Endothelial cell of umbilical vein (primary cell): ENCODE data around the gene DGLUCY. TPM values are rescaled to one million over a fixed set of nuclear protein-coding genes. Genes with fewer than 3 reads are reported as not detected.

Source experiments
- BruUV-seq: library from RNA; stranded (reverse); fragments of 400-500 nt; replicated peaks from 2 replicates; lab custom pipeline; 2021; lab: Mats Ljungman, UMichigan
- CTCF ChIA-PET: fragments of 300-600, 350-600 bp; sonication (Branson Sonifier 250); formaldehyde crosslinking; loops from one replicate; lab custom pipeline; 2021; ENCODE audit warnings: antibody characterized with exemption, inconsistent platforms; lab: Charles Lee
- POLR2A ChIA-PET: fragments of 300-600, 350-600 bp; sonication (Branson Sonifier 250); formaldehyde crosslinking; loops from one replicate; lab custom pipeline; 2021; ENCODE audit warnings: antibody characterized with exemption, inconsistent platforms; lab: Charles Lee
- DNase-seq: peaks from one replicate; pipeline ENCODE4 v3.0.0-alpha.2; 2011; ENCODE audit warnings: low read depth, low spot score
- FAIRE-seq: peaks from 2 replicates; lab custom pipeline; 2011; peaks lifted over from hg19 to GRCh38; lab: Jason Lieb, UNC
- H2AFZ ChIP-seq: 2 replicates; pipeline ENCODE4 v1.6.0; 2012; ENCODE audit warnings: low read depth, low read length, control low read depth, inconsistent platforms
- H3K27ac ChIP-seq: 2 replicates; pipeline ENCODE4 v1.5.1; 2011; ENCODE audit warnings: low read depth, mild to moderate bottlenecking, control low read depth, low read length, moderate library complexity; ENCODE audit not compliant: insufficient read depth
- H3K27me3 ChIP-seq, 2 experiments: 2 replicates each; pipeline versions ENCODE4 v1.6.0 to v1.6.1; 2011; ENCODE audit warnings: low read length in 2 of 2, mixed read lengths in 1 of 2; ENCODE audit not compliant: control insufficient read depth in 2 of 2, insufficient read depth in 2 of 2
- H3K36me3 ChIP-seq, 2 experiments: 2 replicates in 1 of 2; 3 replicates in 1 of 2; pipeline ENCODE4 v1.5.1; 2011; ENCODE audit warnings: low read length in 2 of 2, mild to moderate bottlenecking in 1 of 2, moderate library complexity in 1 of 2; ENCODE audit not compliant: control insufficient read depth in 2 of 2, insufficient read depth in 2 of 2; ENCODE audit errors: extremely low read depth in 1 of 2
- H3K4me1 ChIP-seq: 3 replicates; pipeline ENCODE4 v1.5.1; 2011; ENCODE audit warnings: mild to moderate bottlenecking, low read length; ENCODE audit not compliant: control insufficient read depth, insufficient read depth; ENCODE audit errors: extremely low read depth
- H3K4me2 ChIP-seq: 2 replicates; pipeline ENCODE4 v1.6.1; 2011; ENCODE audit warnings: low read length, control low read depth, mixed read lengths; ENCODE audit not compliant: insufficient read depth
- H3K4me3 ChIP-seq, 3 experiments: fragments of 200-600 bp in 1 of 3; sonication (generic), shearing (Covaris generic) in 1 of 3; replicated peaks in 1 of 3; 2 replicates each; pipeline ENCODE4 v1.5.1; 2011 to 2016; ENCODE audit warnings: control low read depth in 3 of 3, low read length in 3 of 3, mild to moderate bottlenecking in 2 of 3, inconsistent platforms in 1 of 3, low read depth in 1 of 3, moderate library complexity in 1 of 3; ENCODE audit not compliant: insufficient read depth in 1 of 3
- H3K79me2 ChIP-seq: 2 replicates; pipeline ENCODE4 v1.6.0; 2012; ENCODE audit warnings: low read length, inconsistent platforms; ENCODE audit not compliant: control insufficient read depth, insufficient read depth
- H3K9ac ChIP-seq: replicated peaks from 2 replicates; pipeline ENCODE3; 2011; ENCODE audit warnings: low read length, control low read depth; ENCODE audit not compliant: insufficient read depth; ENCODE audit errors: extremely low read depth
- H3K9me1 ChIP-seq: replicated peaks from 3 replicates; pipeline ENCODE4 v1.6.0; 2011; ENCODE audit warnings: mild to moderate bottlenecking, low read length; ENCODE audit not compliant: control insufficient read depth, insufficient read depth; ENCODE audit errors: extremely low read depth
- H3K9me3 ChIP-seq: replicated peaks from 2 replicates; pipeline ENCODE4 v1.5.1; 2012; ENCODE audit warnings: low read length, inconsistent platforms; ENCODE audit not compliant: control insufficient read depth, insufficient read depth
- H4K20me1 ChIP-seq: replicated peaks from 2 replicates; pipeline ENCODE3; 2011; ENCODE audit warnings: mild to moderate bottlenecking, low read length; ENCODE audit not compliant: control insufficient read depth, insufficient read depth; ENCODE audit errors: extremely low read depth
- FOS ChIP-seq: IDR thresholded peaks from 2 replicates; pipeline ENCODE4 v1.6.1; 2011; ENCODE audit warnings: mild to moderate bottlenecking, low read length, moderate library complexity, borderline replicate concordance; ENCODE audit not compliant: insufficient read depth
- GATA2 ChIP-seq: IDR thresholded peaks from 2 replicates; pipeline ENCODE4 v1.7.0; 2011; ENCODE audit warnings: low read depth, mild to moderate bottlenecking, moderate library complexity, mixed read lengths, low read length; ENCODE audit not compliant: insufficient read length, insufficient read depth
- MYC ChIP-seq: IDR thresholded peaks from one replicate; pipeline ENCODE4 v1.6.1; 2011; ENCODE audit warnings: mild to moderate bottlenecking, low read depth, low read length
- POLR2A ChIP-seq: IDR thresholded peaks from 2 replicates; pipeline ENCODE4 v1.6.1; 2012; ENCODE audit warnings: low read depth, mild to moderate bottlenecking, control low read depth, low read length
- POLR2AphosphoS5 ChIP-seq: IDR thresholded peaks from 2 replicates; pipeline ENCODE4 v1.6.1; 2012; ENCODE audit warnings: low read depth, mild to moderate bottlenecking, control low read depth, low read length, moderate library complexity; ENCODE audit not compliant: insufficient read depth
- dilution Hi-C: fragments of 300-500 bp; cut with MboI; formaldehyde crosslinking; loops from one replicate; pipeline ENCODE4 v1.15.0; 2019; ENCODE audit warnings: low sequenced_read_pairs; ENCODE audit not compliant: extremely low pct_ligation_motif_present
- intact Hi-C: fragments of 100-400 bp; cut with micrococcal nuclease; formaldehyde crosslinking; loops from one replicate; pipeline ENCODE4 v1.10.0; 2022
- polyA plus RNA-seq, 4 experiments: library from polyadenylated mRNA; depleted of rRNA in 3 of 4; stranded (reverse) in 3 of 4; unstranded in 1 of 4; fragments of >200 nt; gene quantifications; 2 replicates each; pipeline versions ENCODE4 v1.2.1 to v1.2.3, GENCODE V29; 2011 to 2012; ENCODE audit warnings: missing spikeins in 1 of 4
- total RNA-seq: library from RNA; stranded (reverse); gene quantifications from 2 replicates; pipeline ENCODE4 v1.2.3, GENCODE V29; 2021
- TF ChIP-seq, protein P1 (sequence below), 2 donors: IDR thresholded peaks; 1 replicate in 1 of 2; 2 replicates in 1 of 2; pipeline ENCODE4 v1.5.1; 2011; ENCODE audit warnings: low read length in 2 of 2, mild to moderate bottlenecking in 2 of 2, moderate library complexity in 2 of 2, control low read depth in 1 of 2, inconsistent platforms in 1 of 2, low read depth in 1 of 2; ENCODE audit not compliant: insufficient read depth in 1 of 2; ENCODE audit errors: extremely low read depth in 1 of 2
- TF ChIP-seq, protein P2 (sequence below): IDR thresholded peaks from 2 replicates; pipeline ENCODE4 v1.6.1; 2011; ENCODE audit not compliant: insufficient read depth, insufficient read length

The DGLUCY gene
- total and polyA plus RNA-seq, 2 donors (not counting 3 experiments of a cell fraction or from before 2014, with no cell fraction given): 40.9 to 65.6 TPM

DNA sequence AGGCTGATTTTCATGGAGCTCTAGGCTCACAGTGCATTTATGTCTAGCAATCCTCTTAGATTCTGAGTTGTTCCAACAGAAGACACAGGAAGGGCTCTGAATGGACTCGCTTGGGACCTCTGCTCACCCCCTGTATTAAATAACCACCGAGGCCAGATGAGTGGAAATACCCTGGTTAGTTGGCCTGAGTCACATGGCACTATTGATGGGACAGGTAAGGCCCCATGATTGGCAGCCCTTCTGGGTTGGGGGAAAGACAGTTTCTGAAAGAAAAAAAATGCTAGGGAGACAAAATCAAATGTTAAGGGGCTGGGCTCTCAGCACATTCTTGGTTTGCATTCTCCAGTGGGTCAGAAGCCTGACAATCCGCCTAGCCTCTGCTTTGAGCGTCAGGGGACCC is 14.8 kb downstream of the DGLUCY start:
- Histone ChIP-seq H3K4me2 (no peak overlapping the region), H4K20me1 (no peaks in the 10 kb centered on the region), H3K36me3 (peaks cover 2 to 4% of the 10 kb centered on the region in 2 experiments), H3K4me1 (no peaks in the 10 kb centered on the region), H3K9ac (no peak overlapping the region), H3K9me1 (no peaks in the 10 kb centered on the region), H2AFZ (no peak overlapping the region), H3K9me3 (no peaks in the 10 kb centered on the region), H3K79me2 (peaks cover 1% of the 10 kb centered on the region), H3K4me3 (no peak overlapping the region), H3K27me3 (no peaks in the 10 kb centered on the region), H3K27ac (no peak overlapping the region)
- POLR2A ChIA-PET: no interaction called here
- FAIRE-seq: no peak
- BruUV-seq: no TSS peak
- dilution Hi-C loops: no loop called here
- TF ChIP-seq POLR2A: no peak
- no peak for TF ChIP-seq MYC
- TF ChIP-seq, protein P1, sequence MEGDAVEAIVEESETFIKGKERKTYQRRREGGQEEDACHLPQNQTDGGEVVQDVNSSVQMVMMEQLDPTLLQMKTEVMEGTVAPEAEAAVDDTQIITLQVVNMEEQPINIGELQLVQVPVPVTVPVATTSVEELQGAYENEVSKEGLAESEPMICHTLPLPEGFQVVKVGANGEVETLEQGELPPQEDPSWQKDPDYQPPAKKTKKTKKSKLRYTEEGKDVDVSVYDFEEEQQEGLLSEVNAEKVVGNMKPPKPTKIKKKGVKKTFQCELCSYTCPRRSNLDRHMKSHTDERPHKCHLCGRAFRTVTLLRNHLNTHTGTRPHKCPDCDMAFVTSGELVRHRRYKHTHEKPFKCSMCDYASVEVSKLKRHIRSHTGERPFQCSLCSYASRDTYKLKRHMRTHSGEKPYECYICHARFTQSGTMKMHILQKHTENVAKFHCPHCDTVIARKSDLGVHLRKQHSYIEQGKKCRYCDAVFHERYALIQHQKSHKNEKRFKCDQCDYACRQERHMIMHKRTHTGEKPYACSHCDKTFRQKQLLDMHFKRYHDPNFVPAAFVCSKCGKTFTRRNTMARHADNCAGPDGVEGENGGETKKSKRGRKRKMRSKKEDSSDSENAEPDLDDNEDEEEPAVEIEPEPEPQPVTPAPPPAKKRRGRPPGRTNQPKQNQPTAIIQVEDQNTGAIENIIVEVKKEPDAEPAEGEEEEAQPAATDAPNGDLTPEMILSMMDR (IDR thresholded peaks at IDR 0.05; ENCODE audit: extremely low read depth in 1 of 2, insufficient read depth in 1 of 2, low read depth in 1 of 2, low read length in 2 of 2): no peak
- TF ChIP-seq FOS: no peak
- TF ChIP-seq POLR2AphosphoS5: no peak
- no peak for TF ChIP-seq GATA2
- TF ChIP-seq, protein P2, sequence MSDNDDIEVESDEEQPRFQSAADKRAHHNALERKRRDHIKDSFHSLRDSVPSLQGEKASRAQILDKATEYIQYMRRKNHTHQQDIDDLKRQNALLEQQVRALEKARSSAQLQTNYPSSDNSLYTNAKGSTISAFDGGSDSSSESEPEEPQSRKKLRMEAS: no peak
- DNase-seq: no peak
- CTCF ChIA-PET: no interaction called here
- intact Hi-C loops: no loop called here
